GM12873 (cell line): ENCODE data around the gene PACSIN3.

ENCODE experiments used
- CTCF ChIP-seq: IDR thresholded peaks from 2 replicates; pipeline ENCODE4 v1.5.1; 2012; ENCODE audit warnings: low read depth, mild to moderate bottlenecking, moderate library complexity, low read length, control low read depth; ENCODE audit not compliant: insufficient read depth; ENCODE audit errors: missing control alignments

PACSIN3 gene

GRCh38 chr11:47132490-47132889, 53.7 kb downstream of the PACSIN3 start:
- TF ChIP-seq CTCF = no peak

GRCh38 chr11:47131136-47131535, 55.1 kb downstream of the PACSIN3 start:
- no peak for TF ChIP-seq CTCF

GRCh38 chr11:47130543-47130942, 55.7 kb downstream of the PACSIN3 start:
- no peak for TF ChIP-seq CTCF
